ENCODE results near the gene PPP3R1.

Gene PPP3R1

GRCh38 chr2:68252400-68253218 lies at the start of gene PPP3R1:
Gene PPP3R1, minus strand, starts transcription at chr2:68252532. Its CDS starts 405 bp downstream, at chr2:68252127.
- DNase-seq, result peak; percentile 93 to 94

- no peak for DNase-seq
Measured at GRCh38 chr2:68295516-68295915, 43.2 kb upstream of the PPP3R1 start.

GRCh38 chr2:68294913-68295312 lies 42.6 kb upstream of the PPP3R1 start:
- no peak for DNase-seq

- no peak for DNase-seq
Measured at GRCh38 chr2:68294187-68294586, 41.9 kb upstream of the PPP3R1 start.

GRCh38 chr2:68293755-68294154 lies 41.4 kb upstream of the PPP3R1 start:
- DNase-seq, result no peak

GRCh38 chr2:68293024-68293423 lies 40.7 kb upstream of the PPP3R1 start:
- no peak for DNase-seq

GRCh38 chr2:68292108-68292710 lies 39.9 kb upstream of the PPP3R1 start:
- DNase-seq, result peak in 1 of 2 experiments; percentile 3

GRCh38 chr2:68291314-68291713 lies 39.0 kb upstream of the PPP3R1 start:
- DNase-seq, result no peak

GRCh38 chr2:68290901-68291300 lies 38.6 kb upstream of the PPP3R1 start:
- no peak for DNase-seq

GRCh38 chr2:68287580-68288441 lies 35.5 kb upstream of the PPP3R1 start:
- DNase-seq, result no peak

GRCh38 chr2:68284896-68285295 lies 32.6 kb upstream of the PPP3R1 start:
- no peak for DNase-seq

- no peak for DNase-seq
Measured at GRCh38 chr2:68283419-68283812, 31.1 kb upstream of the PPP3R1 start.

- no peak for DNase-seq
Measured at GRCh38 chr2:68282811-68283418, 30.6 kb upstream of the PPP3R1 start.

- no peak for DNase-seq
Measured at GRCh38 chr2:68280796-68281195, 28.5 kb upstream of the PPP3R1 start.

- DNase-seq, result no peak
Measured at GRCh38 chr2:68280348-68280747, 28.0 kb upstream of the PPP3R1 start.

- no peak for DNase-seq
Measured at GRCh38 chr2:68279691-68280090, 27.4 kb upstream of the PPP3R1 start.

- DNase-seq, result no peak
Measured at GRCh38 chr2:68278169-68278568, 25.8 kb upstream of the PPP3R1 start.

- no peak for DNase-seq
Measured at GRCh38 chr2:68274022-68274421, 21.7 kb upstream of the PPP3R1 start.

- no peak for DNase-seq
Measured at GRCh38 chr2:68272246-68272994, 20.1 kb upstream of the PPP3R1 start.

GRCh38 chr2:68266655-68267054 lies 14.3 kb upstream of the PPP3R1 start:
- DNase-seq, result no peak

GRCh38 chr2:68263632-68264031 lies 11.3 kb upstream of the PPP3R1 start:
- no peak for DNase-seq

- DNase-seq, result no peak
Measured at GRCh38 chr2:68258851-68259250, 6.5 kb upstream of the PPP3R1 start.

Data from activated CD4-positive, alpha-beta T cell treated with anti-CD3 and anti-CD28 coated beads, Interleukin-2, amount 50 U/mL, for 48 hours (primary cell).